Stimulated activated CD4-positive, alpha-beta T cell treated with anti-CD3 and anti-CD28 coated beads, Interleukin-4, amount 100 ng/mL, for 4 hours (primary cell): ENCODE data around the gene CASQ2.

Experiments
- DNase-seq, 2 experiments: peaks; one replicate each; pipeline ENCODE4 v3.0.0-alpha.2; 2020

CASQ2 gene

DNA sequence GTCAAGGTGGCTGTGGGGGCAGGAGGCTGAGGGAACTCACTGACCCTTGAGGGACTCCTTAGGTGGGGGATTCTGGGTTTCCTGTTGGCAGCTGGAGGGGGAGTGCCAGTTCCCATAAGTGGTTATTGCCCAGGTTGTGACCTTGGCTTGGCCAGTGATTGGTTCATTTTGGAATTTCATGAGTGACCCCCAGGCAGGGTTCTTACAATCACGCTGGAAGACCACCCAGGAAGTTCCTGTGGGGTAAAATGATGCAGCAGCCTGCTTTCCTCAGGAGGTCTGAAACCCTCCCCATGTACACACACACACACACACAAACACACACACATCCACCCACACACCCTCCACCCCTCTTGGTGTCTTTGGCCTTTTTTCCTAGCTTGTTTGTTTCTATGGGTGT, 109.9 kb downstream of the CASQ2 start:
- no peak for DNase-seq

DNA sequence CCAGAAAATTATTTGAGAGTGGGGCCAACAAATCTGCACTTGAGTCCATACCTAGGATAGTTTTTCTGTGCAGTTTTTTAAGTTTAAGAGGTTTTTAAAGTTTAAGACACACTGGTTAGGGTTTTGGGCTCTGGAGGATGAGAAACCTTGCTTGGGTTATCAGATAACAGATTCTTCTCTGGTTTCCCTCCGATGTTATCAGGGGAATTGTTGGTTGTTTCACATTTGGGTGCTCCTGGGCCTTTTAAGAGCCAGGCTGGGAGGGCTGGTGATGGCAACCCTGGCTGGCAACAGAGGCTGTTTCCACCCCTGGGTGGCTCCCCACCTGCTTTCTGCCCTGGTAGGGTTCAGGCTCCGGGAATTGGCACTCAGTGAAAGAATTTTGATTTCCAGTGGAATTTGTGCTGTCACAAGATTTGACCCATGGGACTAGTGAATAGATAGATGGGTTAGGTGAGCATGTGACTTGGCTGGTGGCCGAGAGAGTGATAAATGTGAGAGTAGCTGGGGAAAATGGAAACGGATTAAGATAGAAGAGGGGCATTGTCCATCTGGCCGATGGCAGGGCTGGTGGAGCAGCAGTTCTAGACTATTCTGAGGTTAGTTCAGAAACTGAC, 111.9 kb downstream of the CASQ2 start:
- no peak for DNase-seq

DNA sequence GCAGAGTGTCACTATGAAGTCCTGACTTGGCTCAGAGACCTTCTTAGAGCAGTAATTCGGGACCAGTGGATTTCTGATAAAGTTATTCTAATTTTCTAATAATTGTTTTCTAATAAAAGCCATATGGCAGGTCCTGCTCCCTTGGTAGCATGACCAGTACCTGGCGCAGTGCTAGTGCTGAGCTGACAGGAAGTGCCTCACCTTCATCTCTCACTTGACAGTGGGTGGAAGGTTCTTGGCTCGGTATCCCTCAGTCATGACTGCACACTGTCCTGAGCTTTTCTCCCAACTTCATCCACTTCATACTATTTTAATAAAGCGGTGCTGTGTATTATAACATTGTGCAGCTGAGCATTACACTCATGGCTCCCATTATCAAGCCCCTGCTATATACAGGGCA, 112.6 kb downstream of the CASQ2 start:
- no peak for DNase-seq

DNA sequence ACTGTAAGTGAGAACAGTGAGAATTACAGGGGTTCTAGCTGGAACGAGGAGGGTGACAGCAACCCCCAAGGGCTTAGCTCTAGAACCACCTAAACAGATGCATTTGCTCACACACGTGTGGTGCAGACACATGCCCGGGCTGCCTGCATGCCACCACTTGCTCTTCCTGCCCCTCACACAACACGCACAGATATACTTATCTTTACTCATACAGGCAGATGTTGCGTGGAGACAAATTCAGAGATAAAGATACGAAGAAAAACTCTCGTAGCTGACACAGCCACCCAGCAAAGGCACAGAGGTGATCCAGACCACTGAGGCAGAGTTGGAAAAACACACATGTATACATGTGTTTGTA, 113.2 kb downstream of the CASQ2 start:
- DNase-seq: no peak

DNA sequence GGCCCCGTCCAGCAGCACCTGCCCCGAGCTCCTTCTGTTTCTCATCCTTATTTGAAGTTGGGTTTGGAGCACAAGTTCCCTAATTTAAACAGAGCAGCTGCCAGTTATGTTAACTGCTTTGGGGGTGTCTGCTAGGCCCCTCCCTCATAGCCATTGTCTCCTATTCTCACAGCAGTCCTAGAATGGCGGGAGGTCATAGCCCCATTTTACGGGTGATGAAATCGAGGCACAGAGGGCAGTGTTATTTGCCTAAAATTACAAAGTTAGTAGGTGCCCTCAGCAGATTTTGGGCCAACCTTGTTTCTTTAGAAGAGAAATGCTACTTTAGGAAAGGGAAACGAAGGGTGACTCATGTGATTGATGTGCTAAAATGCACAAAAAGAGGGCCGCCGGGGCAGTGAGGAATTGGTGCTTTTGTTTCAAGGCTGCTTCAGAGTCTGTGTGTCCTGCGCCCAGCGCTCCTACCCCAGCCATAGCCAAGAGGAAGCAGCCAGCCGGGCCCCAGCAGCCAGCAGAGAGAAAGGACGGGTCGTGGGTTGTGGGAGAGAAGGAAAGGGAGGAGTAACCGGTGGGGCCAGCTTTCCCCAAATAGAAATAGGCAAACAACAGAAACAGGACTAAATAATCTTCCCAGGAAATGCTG, 113.7 kb downstream of the CASQ2 start:
- no peak for DNase-seq

DNA sequence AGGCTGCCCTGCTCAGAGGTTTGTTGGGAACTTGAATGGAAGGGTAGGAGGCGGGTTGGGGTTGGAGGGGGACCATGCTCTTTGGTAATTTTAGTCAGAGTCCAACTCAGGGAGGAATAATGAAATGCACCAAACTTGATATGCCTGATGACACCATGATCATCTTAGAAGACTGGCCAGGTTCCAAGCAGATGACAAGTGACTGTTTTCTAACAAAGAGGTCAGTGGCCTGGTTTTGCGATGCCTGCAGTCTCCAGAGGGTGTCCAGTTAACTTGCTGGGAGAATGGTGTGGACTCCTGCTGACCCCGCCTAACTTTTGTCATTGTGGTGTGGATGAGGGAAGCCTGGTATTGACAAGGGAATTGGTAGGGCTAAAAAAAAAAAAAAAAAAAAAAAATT, 114.4 kb downstream of the CASQ2 start:
- DNase-seq: no peak

DNA sequence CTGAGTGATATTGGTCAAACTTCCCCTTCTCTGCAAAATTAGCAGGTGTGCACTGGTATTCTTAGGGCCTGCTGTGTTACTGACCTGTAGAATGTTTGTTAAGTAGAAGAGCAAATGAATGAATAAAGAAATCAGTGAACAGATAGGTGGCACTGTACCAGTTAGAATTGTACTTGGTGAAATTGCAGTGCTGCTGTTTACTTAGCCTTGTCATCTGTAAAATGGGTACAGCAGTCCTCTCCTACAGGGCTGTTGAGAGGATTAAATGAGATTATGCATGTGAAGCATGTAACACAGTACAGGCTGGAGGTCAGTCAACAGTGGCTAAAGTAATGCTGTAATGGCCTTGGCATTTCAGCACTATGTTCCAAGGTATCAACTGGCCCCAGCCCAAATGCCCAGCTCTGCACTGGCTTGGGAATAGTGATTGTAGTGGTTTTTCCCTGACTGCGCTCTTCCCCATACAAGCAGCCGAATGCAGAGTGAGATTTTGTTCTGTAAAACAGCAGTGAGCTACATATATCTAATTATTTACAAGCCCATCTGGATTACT, 116.2 kb downstream of the CASQ2 start:
- no peak for DNase-seq

DNA sequence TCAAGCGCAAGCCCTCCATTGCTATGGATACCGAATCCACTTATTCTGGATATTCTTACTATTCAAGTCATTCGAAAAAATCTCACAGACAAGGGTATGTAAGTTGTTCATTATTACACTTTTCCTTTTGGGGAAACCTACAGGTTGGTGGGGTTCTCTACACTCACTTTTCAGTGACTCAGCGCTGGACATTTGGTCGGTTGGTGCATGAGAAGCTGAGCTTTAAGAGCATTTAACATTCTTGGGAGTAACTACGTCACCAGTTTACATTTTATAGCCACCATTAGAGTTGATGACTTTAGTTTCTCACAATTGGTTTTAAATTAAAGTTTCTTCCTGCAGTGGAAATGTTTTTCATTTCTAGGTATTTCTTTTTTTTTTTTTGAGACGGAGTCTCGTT, 117.1 kb downstream of the CASQ2 start:
- DNase-seq: no peak

DNA sequence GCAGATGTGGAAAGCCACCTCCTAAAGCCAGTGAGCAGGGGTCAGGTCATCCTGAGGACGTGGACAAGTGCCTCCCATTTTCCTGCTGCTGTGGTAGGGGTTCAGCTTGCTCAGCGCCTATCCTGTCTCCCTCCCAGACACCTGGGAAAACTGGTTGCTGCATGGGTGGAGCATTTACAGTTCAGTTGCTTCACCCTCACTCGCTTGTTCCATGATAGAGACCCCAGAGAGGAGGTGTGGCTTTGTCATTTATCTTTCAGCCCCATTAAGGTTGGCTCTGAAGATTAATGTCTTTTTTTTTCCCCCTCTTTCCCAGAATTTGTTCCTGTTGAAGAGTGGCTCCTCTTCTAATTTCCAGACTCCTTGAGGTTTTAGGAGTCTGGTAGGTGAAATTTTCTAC, 117.6 kb downstream of the CASQ2 start:
- no peak for DNase-seq
